PC-3 (cell line): Measurements from ENCODE around the gene OR2H1. TPM values are rescaled to one million over a fixed set of nuclear protein-coding genes. Genes with fewer than 3 reads are reported as not detected.

ENCODE experiments used
- ATAC-seq: fragments of 200-7000 bp; cut with Tn5 transposase; 2 replicates; pipeline ENCODE4 v1.9.1; 2020; ENCODE audit warnings: mild to moderate bottlenecking, moderate library complexity
- BruUV-seq: library from RNA; stranded (reverse); fragments of 400-500 nt; replicated peaks from 2 replicates; lab custom pipeline; 2021; lab: Mats Ljungman, UMichigan
- CTCF ChIA-PET: fragments of 300-600 bp; sonication (Branson Sonifier 250); formaldehyde crosslinking; loops from one replicate; lab custom pipeline; 2022; ENCODE audit warnings: antibody characterized with exemption; lab: Charles Lee
- POLR2A ChIA-PET: fragments of 300-600 bp; sonication (Branson Sonifier 250); formaldehyde crosslinking; loops from one replicate; lab custom pipeline; 2022; ENCODE audit warnings: antibody characterized with exemption; ENCODE audit not compliant: unreplicated experiment; lab: Charles Lee
- DNase-seq: peaks from one replicate; pipeline ENCODE4 v3.0.0-alpha.2; 2015
- H2AFZ ChIP-seq: fragments of 300-600 bp; sonication (generic); 2 replicates; pipeline ENCODE4 v1.6.0; 2016; ENCODE audit warnings: antibody characterized with exemption, low read length
- H3F3A ChIP-seq: fragments of 300-600 bp; sonication (generic); one replicate; pipeline ENCODE4 v1.6.0; 2017; ENCODE audit warnings: antibody characterized with exemption, low read length, control low read depth, mild to moderate bottlenecking; ENCODE audit not compliant: unreplicated experiment
- H3K27ac ChIP-seq: fragments of 300-600 bp; sonication (generic); 2 replicates; pipeline ENCODE4 v1.5.1; 2016; ENCODE audit warnings: mild to moderate bottlenecking, low read length
- H3K27me3 ChIP-seq: fragments of 300-600 bp; sonication (generic); 2 replicates; pipeline ENCODE4 v1.6.1; 2016; ENCODE audit warnings: low read length, mixed read lengths
- H3K36me3 ChIP-seq: fragments of 300-600 bp; sonication (generic); 2 replicates; pipeline ENCODE4 v1.6.1; 2016; ENCODE audit warnings: low read depth, mixed run types, low read length, mixed read lengths
- H3K4me1 ChIP-seq: fragments of 300-600 bp; sonication (generic); 2 replicates; pipeline ENCODE4 v1.5.1; 2016; ENCODE audit warnings: low read length; ENCODE audit not compliant: insufficient read depth
- H3K4me2 ChIP-seq: fragments of 300-600 bp; sonication (generic); 2 replicates; pipeline ENCODE4 v1.6.0; 2016; ENCODE audit warnings: low read length
- H3K4me3 ChIP-seq: fragments of 300-600 bp; sonication (generic); 2 replicates; pipeline ENCODE4 v1.5.1; 2016; ENCODE audit warnings: mild to moderate bottlenecking, low read length, mixed read lengths
- H3K79me2 ChIP-seq: fragments of 300-600 bp; sonication (generic); 2 replicates; pipeline ENCODE4 v1.6.1; 2017; ENCODE audit warnings: low read length, mixed read lengths
- H3K9ac ChIP-seq: fragments of 300-600 bp; sonication (generic); 2 replicates; pipeline ENCODE4 v1.6.0; 2016; ENCODE audit warnings: mild to moderate bottlenecking, low read length
- H3K9me2 ChIP-seq: fragments of 300-600 bp; sonication (generic); replicated peaks from 2 replicates; pipeline ENCODE4 v1.6.1; 2016; ENCODE audit warnings: mixed run types, low read length, mixed read lengths
- H3K9me3 ChIP-seq: fragments of 300-600 bp; sonication (generic); 2 replicates; pipeline ENCODE4 v1.6.1; 2016; ENCODE audit warnings: low read length, mixed read lengths
- H4K20me1 ChIP-seq: fragments of 300-600 bp; sonication (generic); 2 replicates; pipeline ENCODE4 v1.6.1; 2016; ENCODE audit warnings: low read length, mixed read lengths
- EZH2 ChIP-seq: fragments of 300-600 bp; sonication (generic); IDR thresholded peaks from one replicate; pipeline ENCODE4 v1.6.1; 2017; ENCODE audit warnings: antibody characterized with exemption, mild to moderate bottlenecking, low read length; ENCODE audit not compliant: unreplicated experiment
- EZH2phosphoT487 ChIP-seq: fragments of 300-600 bp; sonication (generic); IDR thresholded peaks from 2 replicates; pipeline ENCODE4 v1.6.1; 2018; ENCODE audit warnings: mild to moderate bottlenecking, antibody characterized with exemption, low read length, borderline replicate concordance
- intact Hi-C: fragments of 100-400 bp; cut with micrococcal nuclease; formaldehyde crosslinking; loops from 2 replicates; pipeline ENCODE4 v1.9.0; 2023
- total RNA-seq: library from RNA; depleted of rRNA; stranded (reverse); fragments of >200 nt; gene quantifications from 2 replicates; pipeline ENCODE4 v1.2.3, GENCODE V29; 2014
- TF ChIP-seq, protein P1 (sequence below): fragments of 300-600 bp; sonication (generic); conservative IDR thresholded peaks from 2 replicates; pipeline ENCODE4 v1.5.1; 2017; ENCODE audit warnings: antibody characterized with exemption, low read depth, mild to moderate bottlenecking, low read length

The OR2H1 gene
- total RNA-seq, 1 experiment from 2014 or later = not detected

DNA sequence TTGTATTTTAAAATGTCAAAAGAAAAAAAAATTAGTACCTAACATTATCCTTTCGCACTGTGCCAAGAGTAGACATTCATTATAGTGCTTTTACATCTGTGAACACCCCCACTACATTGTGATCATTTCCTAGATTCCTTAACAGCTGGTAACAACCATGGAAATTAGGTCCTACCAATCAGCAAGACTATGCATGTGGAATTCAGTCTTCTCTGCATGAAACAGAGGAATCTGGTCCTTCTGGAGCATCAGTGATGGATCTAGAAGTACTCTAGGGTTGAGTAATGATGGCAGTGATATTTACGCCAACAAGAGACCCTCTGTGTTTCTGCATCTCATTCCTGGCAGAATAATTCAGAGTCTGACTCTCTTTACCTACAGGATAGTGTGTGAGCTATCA is 32.8 kb upstream of the OR2H1 start:
- DNase-seq (no peak), ATAC-seq (no peak)
- Histone ChIP-seq H3K4me2 (no peak overlapping the region), H3K9ac (no peak overlapping the region), H3K4me1 (no peaks in the 10 kb centered on the region), H4K20me1 (no peaks in the 10 kb centered on the region), H3K9me3 (no peaks in the 10 kb centered on the region), H3K4me3 (no peak overlapping the region), H3K79me2 (no peaks in the 10 kb centered on the region), H3K36me3 (no peaks in the 10 kb centered on the region), H3K9me2 (no peaks in the 10 kb centered on the region), H3K27me3 (peaks cover 40% of the 10 kb centered on the region), H2AFZ (no peak overlapping the region), H3F3A (no peaks in the 10 kb centered on the region), H3K27ac (no peak overlapping the region)
- ChIA-PET POLR2A (no interaction called here), CTCF (no interaction called here)
- no TSS peak for BruUV-seq
- TF ChIP-seq, protein P1, sequence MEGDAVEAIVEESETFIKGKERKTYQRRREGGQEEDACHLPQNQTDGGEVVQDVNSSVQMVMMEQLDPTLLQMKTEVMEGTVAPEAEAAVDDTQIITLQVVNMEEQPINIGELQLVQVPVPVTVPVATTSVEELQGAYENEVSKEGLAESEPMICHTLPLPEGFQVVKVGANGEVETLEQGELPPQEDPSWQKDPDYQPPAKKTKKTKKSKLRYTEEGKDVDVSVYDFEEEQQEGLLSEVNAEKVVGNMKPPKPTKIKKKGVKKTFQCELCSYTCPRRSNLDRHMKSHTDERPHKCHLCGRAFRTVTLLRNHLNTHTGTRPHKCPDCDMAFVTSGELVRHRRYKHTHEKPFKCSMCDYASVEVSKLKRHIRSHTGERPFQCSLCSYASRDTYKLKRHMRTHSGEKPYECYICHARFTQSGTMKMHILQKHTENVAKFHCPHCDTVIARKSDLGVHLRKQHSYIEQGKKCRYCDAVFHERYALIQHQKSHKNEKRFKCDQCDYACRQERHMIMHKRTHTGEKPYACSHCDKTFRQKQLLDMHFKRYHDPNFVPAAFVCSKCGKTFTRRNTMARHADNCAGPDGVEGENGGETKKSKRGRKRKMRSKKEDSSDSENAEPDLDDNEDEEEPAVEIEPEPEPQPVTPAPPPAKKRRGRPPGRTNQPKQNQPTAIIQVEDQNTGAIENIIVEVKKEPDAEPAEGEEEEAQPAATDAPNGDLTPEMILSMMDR = no peak
- TF ChIP-seq EZH2phosphoT487 (no peak), EZH2 (no peak)
- intact Hi-C loops = no loop called here

DNA sequence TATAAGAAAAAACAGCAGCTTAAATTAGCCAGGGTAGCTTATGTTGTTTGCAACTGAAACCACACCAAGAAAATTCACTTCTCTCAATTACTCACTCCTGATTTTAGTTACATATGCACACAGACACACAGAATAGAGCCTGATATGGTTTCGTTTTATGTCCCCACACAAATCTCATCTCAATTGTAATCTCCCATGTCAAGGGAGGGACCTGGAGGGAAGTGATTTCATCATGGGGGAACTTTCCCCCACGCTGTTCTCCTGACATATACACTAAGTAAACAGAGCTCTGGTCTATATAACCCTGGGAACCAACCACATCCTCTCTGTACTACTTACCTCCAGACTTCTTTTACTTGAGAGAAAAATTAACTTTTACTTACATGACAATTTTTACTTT is 32.4 kb upstream of the OR2H1 start:
- no peaks in the 10 kb centered on the region for H3K9me2 ChIP-seq

GRCh38 chr6:29425075-29425474 is 31.9 kb upstream of the OR2H1 start:
- DNase-seq = no peak
- Histone ChIP-seq H3K36me3 (no peaks in the 10 kb centered on the region), H3K9me3 (no peaks in the 10 kb centered on the region), H3K4me2 (no peak overlapping the region), H3K4me3 (no peak overlapping the region), H3K27ac (no peak overlapping the region), H3K9ac (no peak overlapping the region), H3K79me2 (no peaks in the 10 kb centered on the region), H3F3A (no peaks in the 10 kb centered on the region), H2AFZ (no peak overlapping the region), H4K20me1 (no peaks in the 10 kb centered on the region), H3K9me2 (no peaks in the 10 kb centered on the region), H3K27me3 (peaks cover 49% of the 10 kb centered on the region), H3K4me1 (no peaks in the 10 kb centered on the region)
- CTCF ChIA-PET = no interaction called here
- TF ChIP-seq EZH2 (no peak), EZH2phosphoT487 (no peak)
- TF ChIP-seq, protein P1 = no peak
- no peak for ATAC-seq
- intact Hi-C loops = no loop called here
- POLR2A ChIA-PET = no interaction called here
- BruUV-seq = no TSS peak

More for the DNA sequence above, 32.4 kb upstream of the OR2H1 start:
- Histone ChIP-seq H3K4me1 (no peaks in the 10 kb centered on the region), H3K79me2 (no peaks in the 10 kb centered on the region), H3K4me3 (no peak overlapping the region), H3K27me3 (peaks cover 44% of the 10 kb centered on the region), H3K36me3 (no peaks in the 10 kb centered on the region), H3K9me3 (no peaks in the 10 kb centered on the region), H4K20me1 (no peaks in the 10 kb centered on the region), H3K4me2 (no peak overlapping the region), H3F3A (no peaks in the 10 kb centered on the region), H2AFZ (no peak overlapping the region), H3K27ac (no peak overlapping the region), H3K9ac (no peak overlapping the region)
- TF ChIP-seq, protein P1 = no peak
- TF ChIP-seq EZH2 (no peak), EZH2phosphoT487 (no peak)
- no TSS peak for BruUV-seq
- intact Hi-C loops = no loop called here
- DNase-seq = no peak
- ChIA-PET CTCF (no interaction called here), POLR2A (no interaction called here)
- ATAC-seq = no peak
